Neuronal stem cell (in vitro differentiated cells): ENCODE data around the gene MORN5.
A peak's percentile ranks its signal among the peaks of the same experiment; 100 is the strongest.

ENCODE experiments used
- DNase-seq: peaks from one replicate; pipeline ENCODE4 v3.0.0-alpha.2; 2013; ENCODE audit warnings: low spot score
- H2AFZ ChIP-seq: one replicate; pipeline ENCODE4 v1.6.1; 2013; ENCODE audit warnings: mild to moderate bottlenecking, low read length, inconsistent platforms
- H2AK5ac ChIP-seq: 2 replicates; pipeline ENCODE4 v1.6.1; 2013; ENCODE audit warnings: low read depth, mild to moderate bottlenecking, inconsistent platforms, low read length, moderate library complexity, mixed read lengths
- H2BK120ac ChIP-seq: 2 replicates; pipeline ENCODE4 v1.6.1; 2013; ENCODE audit warnings: low read depth, mild to moderate bottlenecking, inconsistent platforms, low read length, moderate library complexity, mixed read lengths
- H2BK12ac ChIP-seq: one replicate; pipeline ENCODE4 v1.6.1; 2013; ENCODE audit warnings: low read length, inconsistent platforms
- H2BK15ac ChIP-seq: 2 replicates; pipeline ENCODE4 v1.6.1; 2013; ENCODE audit warnings: mild to moderate bottlenecking, low read length, inconsistent platforms, mixed read lengths
- H2BK5ac ChIP-seq: one replicate; pipeline ENCODE4 v1.6.1; 2013; ENCODE audit warnings: inconsistent platforms, mild to moderate bottlenecking, low read length, moderate library complexity
- H3K14ac ChIP-seq: one replicate; pipeline ENCODE4 v1.6.1; 2013; ENCODE audit warnings: low read length, inconsistent platforms
- H3K18ac ChIP-seq: 2 replicates; pipeline ENCODE4 v1.6.1; 2013; ENCODE audit warnings: low read length, inconsistent platforms
- H3K23ac ChIP-seq: 2 replicates; pipeline ENCODE4 v1.6.1; 2013; ENCODE audit warnings: low read depth, mild to moderate bottlenecking, mixed read lengths, low read length, inconsistent platforms; ENCODE audit not compliant: poor library complexity
- H3K27ac ChIP-seq: replicated peaks from 3 replicates; pipeline ENCODE4 v1.5.1; 2013; ENCODE audit warnings: low read length, inconsistent platforms
- H3K27me3 ChIP-seq, 3 experiments: 2 replicates each; pipeline ENCODE4 v1.6.1; 2013; ENCODE audit warnings: low read length in 3 of 3, mild to moderate bottlenecking in 2 of 3, inconsistent platforms in 1 of 3, low read depth in 1 of 3, mixed read lengths in 1 of 3, moderate library complexity in 1 of 3; ENCODE audit not compliant: control insufficient read depth in 3 of 3, insufficient read depth in 3 of 3
- H3K36me3 ChIP-seq, 2 donors: replicated peaks in 1 of 2; 2 replicates each; pipeline ENCODE4 v1.6.1; 2013; ENCODE audit warnings: low read length in 2 of 2; ENCODE audit not compliant: control insufficient read depth in 2 of 2, insufficient read depth in 2 of 2
- H3K4ac ChIP-seq: 2 replicates; pipeline ENCODE4 v1.6.1; 2013; ENCODE audit warnings: inconsistent platforms, mild to moderate bottlenecking, low read length, moderate library complexity
- H3K4me1 ChIP-seq, 2 donors: 1 replicate in 1 of 2; 2 replicates in 1 of 2; pipeline ENCODE4 v1.6.1; 2013; ENCODE audit warnings: low read length in 2 of 2, low read depth in 1 of 2; ENCODE audit not compliant: control insufficient read depth in 2 of 2, insufficient read depth in 1 of 2
- H3K4me2 ChIP-seq: one replicate; pipeline ENCODE4 v1.6.1; 2013; ENCODE audit warnings: mild to moderate bottlenecking, low read length, inconsistent platforms; ENCODE audit not compliant: insufficient read depth, poor library complexity, severe bottlenecking
- H3K4me3 ChIP-seq, 2 donors: 2 replicates each; pipeline ENCODE4 v1.5.1; 2013; ENCODE audit warnings: low read length in 2 of 2, mild to moderate bottlenecking in 2 of 2, inconsistent platforms in 1 of 2, moderate library complexity in 1 of 2
- H3K79me1 ChIP-seq: one replicate; pipeline ENCODE4 v1.6.1; 2013; ENCODE audit warnings: low read depth, mild to moderate bottlenecking, inconsistent platforms, low read length, moderate library complexity
- H3K9ac ChIP-seq: one replicate; pipeline ENCODE4 v1.6.1; 2013; ENCODE audit warnings: mild to moderate bottlenecking, low read depth, low read length, inconsistent platforms; ENCODE audit not compliant: poor library complexity
- H3K9me3 ChIP-seq, 2 donors: replicated peaks in 1 of 2; 2 replicates each; pipeline versions ENCODE3 to v1.6.1; 2013; ENCODE audit warnings: low read length in 2 of 2, mild to moderate bottlenecking in 2 of 2, inconsistent platforms in 1 of 2, low read depth in 1 of 2, mixed read lengths in 1 of 2, moderate library complexity in 1 of 2; ENCODE audit not compliant: control insufficient read depth in 2 of 2, insufficient read depth in 1 of 2
- H4K8ac ChIP-seq: one replicate; pipeline ENCODE4 v1.6.1; 2013; ENCODE audit warnings: low read depth, mild to moderate bottlenecking, inconsistent platforms, low read length, moderate library complexity
- H4K91ac ChIP-seq: one replicate; pipeline ENCODE4 v1.6.1; 2013; ENCODE audit warnings: low read length, low read depth, mild to moderate bottlenecking, inconsistent platforms; ENCODE audit not compliant: poor library complexity
- WGBS, 2 donors: extraction: QIAGEN DNeasy Blood & Tissue Kit; methylation state at CpG; one replicate each; pipeline ENCODE4 v1.1.7; 2013; ENCODE audit warnings: missing lambda C conversion rate in 2 of 2, mixed read lengths in 1 of 2; ENCODE audit not compliant: insufficient read length in 2 of 2, insufficient replicate concordance in 1 of 2; ENCODE audit errors: extremely low coverage in 2 of 2; 5-methylcytosine and 5-hydroxymethylcytosine counted together

MORN5 gene

GRCh38 chr9:122220673-122221182 is 61.0 kb downstream of the MORN5 start:
- Histone ChIP-seq H2BK120ac (no peak overlapping the region), H3K27me3 (peaks cover 76 to 100% (median 99%) of the 10 kb centered on the region in 3 experiments), H2BK15ac (no peak overlapping the region), H3K23ac (peak overlapping the region; percentile 82), H3K79me1 (no peaks in the 10 kb centered on the region), H3K4me1 (peaks cover 6% of the 10 kb centered on the region in 2 donors), H3K18ac (peak overlapping the region; percentile 13), H3K9me3 (peaks cover 2 to 3% of the 10 kb centered on the region in 2 donors), H2AK5ac (peak overlapping the region; percentile 38), H2AFZ (no peak overlapping the region), H2BK5ac (no peak overlapping the region), H3K4ac (no peak overlapping the region), H3K27ac (no peak overlapping the region), H3K36me3 (no peaks in the 10 kb centered on the region), H3K4me3 (peak overlapping the region in 1 of 2 donors; percentile 56), H3K14ac (peak overlapping the region; percentile 86), H4K91ac (no peak overlapping the region), H2BK12ac (no peak overlapping the region), H3K9ac (no peak overlapping the region), H4K8ac (no peak overlapping the region), H3K4me2 (no peak overlapping the region)
- no CpG with 5 or more reads among the region's 18 CpGs for WGBS, 2 donors
- DNase-seq = no peak

- H2BK120ac ChIP-seq = no peak overlapping the region
- no CpG with 5 or more reads among the region's 27 CpGs for WGBS, 2 donors
- peaks cover 78 to 100% (median 99%) of the 10 kb centered on the region in 3 experiments for H3K27me3 ChIP-seq
- no peak overlapping the region for H2BK15ac ChIP-seq
- no peak overlapping the region for H3K4me3 ChIP-seq
- H3K36me3 ChIP-seq = no peaks in the 10 kb centered on the region
- peaks cover 6% of the 10 kb centered on the region in 2 donors for H3K4me1 ChIP-seq
- H2BK5ac ChIP-seq = no peak overlapping the region
- H3K9ac ChIP-seq = no peak overlapping the region
- H2BK12ac ChIP-seq = no peak overlapping the region
- H3K18ac ChIP-seq = peak overlapping the region; percentile 16
- H4K8ac ChIP-seq = no peak overlapping the region
- no peak overlapping the region for H3K23ac ChIP-seq
- H2AK5ac ChIP-seq = no peak overlapping the region
- H3K79me1 ChIP-seq = no peaks in the 10 kb centered on the region
- H3K9me3 ChIP-seq = peaks cover 2 to 3% of the 10 kb centered on the region in 2 donors
- no peak overlapping the region for H3K27ac ChIP-seq
- H3K4ac ChIP-seq = no peak overlapping the region
- H2AFZ ChIP-seq = peak overlapping the region; percentile 44
- H4K91ac ChIP-seq = no peak overlapping the region
- peak overlapping the region; percentile 63 for H3K4me2 ChIP-seq
- no peak overlapping the region for H3K14ac ChIP-seq
- no peak for DNase-seq
Measured at GRCh38 chr9:122221183-122221811, 61.6 kb downstream of the MORN5 start.

DNA sequence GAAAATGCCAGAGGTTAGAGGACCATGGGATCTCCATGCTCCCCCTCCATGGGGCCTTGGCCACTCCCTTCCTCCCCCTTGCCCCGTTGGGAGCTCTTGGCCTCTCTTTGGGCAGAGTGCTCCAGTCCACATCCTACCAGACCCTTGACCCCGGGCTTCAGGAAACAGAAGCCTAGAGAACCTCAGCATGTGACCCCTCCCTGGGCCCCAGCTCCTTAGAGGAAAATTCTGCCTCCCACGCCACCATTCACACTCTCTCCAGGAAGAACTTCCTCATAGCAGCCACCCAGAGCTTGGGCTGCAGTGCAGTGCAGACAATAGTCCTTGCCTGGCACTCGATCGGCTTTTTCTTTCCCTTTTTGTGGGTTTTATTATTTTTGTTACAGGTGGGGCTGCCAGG is 63.1 kb downstream of the MORN5 start:
- Histone ChIP-seq H3K79me1 (no peaks in the 10 kb centered on the region), H3K27me3 (peaks cover 78 to 100% (median 100%) of the 10 kb centered on the region in 3 experiments), H3K9ac (no peak overlapping the region), H2BK120ac (no peak overlapping the region), H3K4me1 (peaks cover 8 to 11% of the 10 kb centered on the region in 2 donors), H2BK5ac (no peak overlapping the region), H3K36me3 (no peaks in the 10 kb centered on the region), H4K8ac (no peak overlapping the region), H3K9me3 (peaks cover 0 to 3% of the 10 kb centered on the region in 2 donors), H3K4ac (no peak overlapping the region), H3K4me3 (no peak overlapping the region), H2BK15ac (no peak overlapping the region), H3K4me2 (no peak overlapping the region), H4K91ac (no peak overlapping the region), H2AK5ac (no peak overlapping the region), H3K18ac (no peak overlapping the region), H2AFZ (no peak overlapping the region), H3K27ac (no peak overlapping the region), H3K23ac (no peak overlapping the region), H3K14ac (no peak overlapping the region), H2BK12ac (no peak overlapping the region)
- DNase-seq = no peak
- no CpG with 5 or more reads among the region's 5 CpGs for WGBS, 2 donors

- Histone ChIP-seq H3K4me3 (no peak overlapping the region), H2BK5ac (no peak overlapping the region), H3K27ac (no peak overlapping the region), H2AFZ (no peak overlapping the region), H3K4me2 (no peak overlapping the region), H3K79me1 (no peaks in the 10 kb centered on the region), H3K9ac (no peak overlapping the region), H2AK5ac (no peak overlapping the region), H4K91ac (no peak overlapping the region), H3K23ac (no peak overlapping the region), H3K9me3 (peaks cover 0 to 3% of the 10 kb centered on the region in 2 donors), H3K4ac (no peak overlapping the region), H2BK120ac (no peak overlapping the region), H3K4me1 (peaks cover 8 to 13% of the 10 kb centered on the region in 2 donors), H2BK12ac (no peak overlapping the region), H3K36me3 (no peaks in the 10 kb centered on the region), H3K18ac (no peak overlapping the region), H2BK15ac (no peak overlapping the region), H3K14ac (no peak overlapping the region), H3K27me3 (peaks cover 77 to 100% (median 98%) of the 10 kb centered on the region in 3 experiments), H4K8ac (no peak overlapping the region)
- WGBS, 2 donors = no CpG with 5 or more reads among the region's 5 CpGs
- no peak for DNase-seq
Measured at GRCh38 chr9:122223435-122223834, 63.7 kb downstream of the MORN5 start.
